COLO668 (cell line): Measurements from ENCODE around the gene CFAP141.
"Not testable (repeated sequence)": the region's sequence is repeated elsewhere in the genome, so short reads cannot be mapped to it uniquely, and the experiment has no call there.

ENCODE experiments used
- DNase-seq: peaks from one replicate; lab custom pipeline; 2025; ENCODE audit not compliant: unreplicated experiment; lab: John Stamatoyannopoulos, UW

The CFAP141 gene

GRCh38 chr1:154208677-154209388, 2.7 kb upstream of the CFAP141 start:
- DNase-seq, result no peak

GRCh38 chr1:154207262-154207661, 1.1 kb upstream of the CFAP141 start:
- DNase-seq, result no peak

- not testable (repeated sequence) for DNase-seq
Observed at GRCh38 chr1:154205778-154206177, 355 bp downstream of the CFAP141 start.

- DNase-seq, result no peak
Observed at GRCh38 chr1:154199563-154199879, 6.6 kb downstream of the CFAP141 start.

GRCh38 chr1:154198756-154199562, 7.2 kb downstream of the CFAP141 start:
- peak; percentile 34 for DNase-seq

- DNase-seq, result peak; percentile 59
Observed at GRCh38 chr1:154193821-154194220, 12.3 kb downstream of the CFAP141 start.

- DNase-seq, result no peak
Observed at GRCh38 chr1:154192476-154192875, 13.7 kb downstream of the CFAP141 start.

GRCh38 chr1:154191990-154192461, 14.1 kb downstream of the CFAP141 start, which contains the start of gene TPM3:
TPM3 (minus strand) TSS chr1:154192100; CDS start chr1:154192018, 82 bp downstream.
- DNase-seq, result no peak

GRCh38 chr1:154190550-154190949, 15.6 kb downstream of the CFAP141 start:
- DNase-seq, result no peak

- no peak for DNase-seq
Observed at GRCh38 chr1:154186852-154187501, 19.2 kb downstream of the CFAP141 start.

- DNase-seq, result peak; percentile 74
Observed at GRCh38 chr1:154186177-154186576, 20.0 kb downstream of the CFAP141 start.

GRCh38 chr1:154183046-154183915, 22.9 kb downstream of the CFAP141 start:
- DNase-seq, result peak; percentile 99

- DNase-seq, result peak; percentile 58
Observed at GRCh38 chr1:154182344-154183045, 23.6 kb downstream of the CFAP141 start.

- DNase-seq, result no peak
Observed at GRCh38 chr1:154181944-154182343, 24.2 kb downstream of the CFAP141 start.

GRCh38 chr1:154179946-154180687, 26.0 kb downstream of the CFAP141 start:
- DNase-seq, result no peak

- DNase-seq, result no peak
Observed at GRCh38 chr1:154178911-154179811, 27.0 kb downstream of the CFAP141 start.

- no peak for DNase-seq
Observed at GRCh38 chr1:154178013-154178412, 28.1 kb downstream of the CFAP141 start.

- no peak for DNase-seq
Observed at GRCh38 chr1:154176337-154176736, 29.8 kb downstream of the CFAP141 start.
